Testis (tissue), 3 donors: ENCODE data around the gene PML. TPM values are rescaled to one million over a fixed set of nuclear protein-coding genes. Genes with fewer than 3 reads are reported as not detected.

ENCODE experiments used
- DNase-seq: peaks from one replicate; pipeline ENCODE4 v3.0.0-alpha.2; 2019
- H3K27ac ChIP-seq, 2 donors: fragments of 200-600 bp; sonication (generic); one replicate each; pipeline ENCODE4 v1.5.1; 2019
- H3K27me3 ChIP-seq: fragments of 200-600 bp; sonication (generic); one replicate; pipeline ENCODE4 v1.5.1; 2019
- H3K36me3 ChIP-seq: fragments of 200-600 bp; sonication (generic); one replicate; pipeline ENCODE4 v1.5.1; 2017; ENCODE audit warnings: low read depth; ENCODE audit errors: missing control alignments
- H3K4me1 ChIP-seq: fragments of 200-600 bp; sonication (generic); one replicate; pipeline ENCODE4 v1.5.1; 2019
- H3K4me3 ChIP-seq, 2 donors: fragments of 200-600 bp; sonication (generic); one replicate each; pipeline ENCODE4 v1.5.1; 2017 to 2019
- H3K9me3 ChIP-seq: fragments of 200-600 bp; sonication (generic); one replicate; pipeline ENCODE4 v1.5.1; 2017
- POLR2A ChIP-seq: fragments of 450-650 bp; IDR thresholded peaks from one replicate; pipeline ENCODE4 v1.6.1; 2017; ENCODE audit warnings: antibody characterized with exemption, mild to moderate bottlenecking, moderate library complexity
- WGBS, 2 donors: methylation state at CpG; one replicate each; pipeline ENCODE4 v1.1.5; 2018; 5-methylcytosine and 5-hydroxymethylcytosine counted together
- intact Hi-C: fragments of 100-400 bp; cut with DNase I; formaldehyde crosslinking; loops from one replicate; pipeline ENCODE4 v1.15.1; 2023; ENCODE audit warnings: low total_unique reads
- polyA plus RNA-seq: library from polyadenylated mRNA; stranded (reverse); fragments of 350-450 nt; fragmentation: Illumina TruSeq; extraction: RNeasy Lipid Tissue Mini Kit (QIAGEN cat#74804); gene quantifications from one replicate; pipeline ENCODE4 v1.2.3, GENCODE V29; 2014; ENCODE audit warnings: low read depth, low replicate concordance; ENCODE audit not compliant: insufficient read depth
- total RNA-seq, 2 donors: library from RNA; depleted of rRNA; stranded (reverse); fragments of >200 nt; gene quantifications; one replicate each; pipeline ENCODE4 v1.2.3, GENCODE V29; 2016
- TF ChIP-seq, protein P1 (sequence below), 3 experiments: fragments of 450-650 bp in 2 of 3; fragments of 200-600 bp in 1 of 3; sonication (generic) in 1 of 3; IDR thresholded peaks; one replicate each; pipeline ENCODE4 v1.5.1; 2016 to 2019; ENCODE audit warnings: antibody characterized with exemption in 3 of 3, mild to moderate bottlenecking in 2 of 3, moderate library complexity in 1 of 3

Gene PML
- total and polyA plus RNA-seq, 3 donors from 2014 or later = 20.9 to 59.5 (median 53.9) TPM

DNA sequence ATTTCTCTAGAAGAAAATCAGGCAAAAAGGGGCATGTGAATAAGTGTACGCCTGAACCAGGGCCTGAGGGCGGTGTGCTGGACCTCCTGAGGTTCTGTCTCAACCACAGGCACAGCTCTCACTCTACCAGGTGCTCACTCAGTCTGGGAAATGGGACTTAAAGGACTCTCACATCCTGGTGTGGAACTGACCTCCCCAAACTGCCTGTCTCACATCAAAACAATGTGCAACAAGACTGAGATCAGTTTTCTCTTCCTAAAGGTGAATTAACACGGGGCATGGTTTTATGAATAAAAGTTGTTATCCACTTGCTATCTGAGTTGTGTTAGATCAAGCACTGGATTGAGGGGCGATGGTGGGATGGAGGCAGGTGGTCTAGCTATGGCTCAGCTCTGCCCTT lies 7.3 kb upstream of the PML start:
- Histone ChIP-seq H3K36me3 (no peaks in the 10 kb centered on the region), H3K9me3 (no peaks in the 10 kb centered on the region), H3K4me1 (peaks cover 53% of the 10 kb centered on the region), H3K4me3 (no peak overlapping the region), H3K27me3 (no peaks in the 10 kb centered on the region), H3K27ac (no peak overlapping the region)
- intact Hi-C loops = loop anchor here (10.0 kb wide), 2 partner anchors 48 to 148 kb away; partner anchors contain the start of gene ISLR2
- DNase-seq = no peak
- no peak for TF ChIP-seq POLR2A
- 81 to 88% methylated on average over 4 of the region's 4 CpGs for WGBS, 2 donors

DNA sequence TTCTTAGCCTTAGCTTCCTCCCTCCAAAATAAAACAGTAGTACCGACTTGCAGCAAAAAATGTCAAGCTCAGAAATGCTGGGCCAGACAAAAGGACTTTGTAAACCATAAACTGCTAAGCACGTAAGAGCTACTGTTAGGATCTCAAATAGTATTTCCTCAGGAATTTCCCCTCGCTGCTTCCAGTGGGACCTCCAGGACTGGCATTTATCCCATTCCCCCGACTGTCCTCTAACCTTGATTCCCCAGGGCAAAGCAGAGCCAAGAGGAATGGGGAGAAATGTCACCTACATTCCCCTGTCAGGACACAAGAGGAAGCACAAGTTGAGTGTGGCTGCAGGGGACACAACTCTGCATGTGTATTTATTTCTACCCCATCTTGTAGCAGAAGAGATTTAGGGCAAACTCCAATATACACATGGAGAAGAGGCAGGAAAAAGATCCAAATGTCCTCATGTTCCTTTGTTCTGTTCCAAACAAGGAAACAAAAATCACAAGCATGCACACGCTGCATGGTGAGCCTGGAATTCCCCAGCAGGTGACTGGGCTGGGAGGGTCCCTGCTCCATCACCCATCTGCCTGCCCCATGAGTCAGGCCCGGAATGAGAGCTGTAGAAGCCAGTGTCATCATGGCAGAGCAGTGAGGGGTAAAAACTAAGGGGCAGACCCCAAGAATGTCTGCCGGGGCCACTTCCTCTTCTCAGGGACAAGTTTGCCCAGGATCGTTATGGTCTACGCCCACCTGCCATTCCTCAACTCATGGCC lies 6.7 kb upstream of the PML start:
- intact Hi-C loops = loop anchor here (10.0 kb wide), 2 partner anchors 47 to 147 kb away; partner anchors contain the start of gene ISLR2
- no peak for TF ChIP-seq POLR2A
- TF ChIP-seq, protein P1, sequence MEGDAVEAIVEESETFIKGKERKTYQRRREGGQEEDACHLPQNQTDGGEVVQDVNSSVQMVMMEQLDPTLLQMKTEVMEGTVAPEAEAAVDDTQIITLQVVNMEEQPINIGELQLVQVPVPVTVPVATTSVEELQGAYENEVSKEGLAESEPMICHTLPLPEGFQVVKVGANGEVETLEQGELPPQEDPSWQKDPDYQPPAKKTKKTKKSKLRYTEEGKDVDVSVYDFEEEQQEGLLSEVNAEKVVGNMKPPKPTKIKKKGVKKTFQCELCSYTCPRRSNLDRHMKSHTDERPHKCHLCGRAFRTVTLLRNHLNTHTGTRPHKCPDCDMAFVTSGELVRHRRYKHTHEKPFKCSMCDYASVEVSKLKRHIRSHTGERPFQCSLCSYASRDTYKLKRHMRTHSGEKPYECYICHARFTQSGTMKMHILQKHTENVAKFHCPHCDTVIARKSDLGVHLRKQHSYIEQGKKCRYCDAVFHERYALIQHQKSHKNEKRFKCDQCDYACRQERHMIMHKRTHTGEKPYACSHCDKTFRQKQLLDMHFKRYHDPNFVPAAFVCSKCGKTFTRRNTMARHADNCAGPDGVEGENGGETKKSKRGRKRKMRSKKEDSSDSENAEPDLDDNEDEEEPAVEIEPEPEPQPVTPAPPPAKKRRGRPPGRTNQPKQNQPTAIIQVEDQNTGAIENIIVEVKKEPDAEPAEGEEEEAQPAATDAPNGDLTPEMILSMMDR (IDR thresholded peaks at IDR 0.05) = no peak
- Histone ChIP-seq H3K27me3 (no peaks in the 10 kb centered on the region), H3K4me1 (peaks cover 52% of the 10 kb centered on the region), H3K4me3 (no peak overlapping the region), H3K36me3 (no peaks in the 10 kb centered on the region), H3K9me3 (no peaks in the 10 kb centered on the region), H3K27ac (no peak overlapping the region)
- DNase-seq = no peak
- 68% methylated on average over 9 of the region's 9 CpGs for WGBS, 2 donors

GRCh38 chr15:73988445-73988969 lies 6.0 kb upstream of the PML start:
- WGBS, 2 donors = 93 to 94% methylated on average over 5 to 13 of the region's 13 CpGs
- TF ChIP-seq, protein P1 (IDR thresholded peaks at IDR 0.05) = no peak
- TF ChIP-seq POLR2A = no peak
- intact Hi-C loops = loop anchor here (10.0 kb wide), 2 partner anchors 46 to 146 kb away; partner anchors contain the start of gene ISLR2
- no peak overlapping the region for H3K27ac ChIP-seq
- no peak overlapping the region for H3K4me3 ChIP-seq
- H3K27me3 ChIP-seq = no peaks in the 10 kb centered on the region
- H3K4me1 ChIP-seq = peaks cover 51% of the 10 kb centered on the region
- no peaks in the 10 kb centered on the region for H3K36me3 ChIP-seq
- H3K9me3 ChIP-seq = no peaks in the 10 kb centered on the region
- no peak for DNase-seq

DNA sequence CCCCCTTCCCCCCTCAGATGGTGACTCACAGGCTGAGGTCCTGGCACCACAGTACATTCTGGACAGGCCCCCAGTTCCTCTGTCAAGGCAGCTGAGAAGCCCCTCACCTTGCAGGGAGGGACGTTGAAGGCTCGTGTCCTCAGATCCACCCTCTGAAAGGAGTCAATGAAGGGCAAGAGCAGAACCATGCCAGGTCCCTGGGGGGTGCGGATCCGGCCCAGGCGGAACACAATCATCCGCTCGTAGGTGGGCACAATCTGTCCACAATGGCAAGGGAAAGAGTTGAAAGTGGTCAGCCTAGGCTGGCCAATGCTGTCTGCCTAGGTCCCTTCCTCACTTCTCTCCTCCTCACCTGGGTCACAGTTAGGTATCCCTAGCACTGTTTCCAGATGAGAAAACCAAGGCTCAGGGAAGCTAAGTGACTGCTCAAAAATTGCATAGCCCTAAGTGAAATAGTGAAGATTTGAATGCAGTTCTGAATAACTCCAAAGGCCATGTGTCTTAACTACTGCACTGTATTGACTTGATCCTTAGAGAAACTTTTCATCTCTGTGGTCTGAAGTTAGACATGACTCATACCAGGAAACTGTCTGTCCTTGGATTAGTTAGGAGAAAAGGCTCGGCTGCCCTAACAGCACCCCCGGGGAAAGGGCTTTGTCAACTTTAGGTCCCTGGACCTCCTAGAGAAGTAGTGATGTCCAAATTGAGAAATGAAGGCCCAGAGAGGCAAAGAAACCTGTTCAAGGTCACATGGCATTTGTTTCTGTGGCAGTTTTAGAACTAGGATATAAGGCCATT lies 5.3 kb upstream of the PML start:
- WGBS, 2 donors = 76 to 77% methylated on average over 8 to 9 of the region's 9 CpGs

More for the DNA sequence above, 5.3 kb upstream of the PML start:
- H3K27ac ChIP-seq = peak overlapping the region in 1 of 2 donors; percentile 6
- H3K36me3 ChIP-seq = no peaks in the 10 kb centered on the region
- no peak for DNase-seq
- no peak for TF ChIP-seq POLR2A
- TF ChIP-seq, protein P1 (IDR thresholded peaks at IDR 0.05) = no peak
- peaks cover 51% of the 10 kb centered on the region for H3K4me1 ChIP-seq
- intact Hi-C loops = loop anchor here (10.0 kb wide), 2 partner anchors 46 to 146 kb away; partner anchors contain the start of gene ISLR2
- no peaks in the 10 kb centered on the region for H3K27me3 ChIP-seq
- H3K4me3 ChIP-seq = no peak overlapping the region
- H3K9me3 ChIP-seq = no peaks in the 10 kb centered on the region
